Smooth muscle cell (in vitro differentiated cells): ENCODE data around the gene TBCD. TPM values are rescaled to one million over a fixed set of nuclear protein-coding genes. Genes with fewer than 3 reads are reported as not detected.

Source experiments
- DNase-seq: peaks from one replicate; lab custom pipeline; 2025; ENCODE audit not compliant: unreplicated experiment; lab: John Stamatoyannopoulos, UW
- H2AFZ ChIP-seq: fragments of 200-600 bp; sonication (generic); 2 replicates; pipeline ENCODE4 v1.6.0; 2016; ENCODE audit warnings: antibody characterized with exemption, low read depth, mild to moderate bottlenecking
- H3F3A ChIP-seq: fragments of 200-600 bp; sonication (generic); 2 replicates; pipeline ENCODE4 v1.6.0; 2017; ENCODE audit warnings: antibody characterized with exemption, low read depth
- H3K27ac ChIP-seq: fragments of 200-600 bp; sonication (generic); 2 replicates; pipeline ENCODE4 v1.5.1; 2016; ENCODE audit warnings: low read depth, mild to moderate bottlenecking
- H3K27me3 ChIP-seq: fragments of 200-600 bp; sonication (generic); 2 replicates; pipeline ENCODE4 v1.6.1; 2016; ENCODE audit warnings: low read depth, mild to moderate bottlenecking
- H3K36me3 ChIP-seq: fragments of 200-600 bp; sonication (generic); 2 replicates; pipeline ENCODE4 v1.5.1; 2016; ENCODE audit warnings: low read depth
- H3K4me1 ChIP-seq: fragments of 200-600 bp; sonication (generic); 2 replicates; pipeline ENCODE4 v1.5.1; 2016; ENCODE audit warnings: low read depth
- H3K4me2 ChIP-seq: fragments of 200-600 bp; sonication (generic); 2 replicates; pipeline ENCODE4 v1.6.0; 2016; ENCODE audit warnings: mild to moderate bottlenecking
- H3K4me3 ChIP-seq: fragments of 200-600 bp; sonication (generic); 2 replicates; pipeline ENCODE4 v1.5.1; 2016; ENCODE audit warnings: mild to moderate bottlenecking
- H3K79me2 ChIP-seq: fragments of 200-600 bp; sonication (generic); 2 replicates; pipeline ENCODE4 v1.6.0; 2016; ENCODE audit warnings: low read depth, mild to moderate bottlenecking
- H3K9ac ChIP-seq: fragments of 200-600 bp; sonication (generic); 2 replicates; pipeline ENCODE4 v1.6.0; 2016; ENCODE audit warnings: low read depth
- H3K9me3 ChIP-seq: fragments of 200-600 bp; sonication (generic); replicated peaks from 2 replicates; pipeline ENCODE4 v1.5.1; 2016; ENCODE audit warnings: low read depth
- H4K20me1 ChIP-seq: fragments of 200-600 bp; sonication (generic); 2 replicates; pipeline ENCODE4 v1.6.0; 2016; ENCODE audit warnings: low read depth
- WGBS: methylation state at CpG from one replicate; pipeline ENCODE4 v1.1.7; 2016; ENCODE audit warnings: low lambda C conversion rate; 5-methylcytosine and 5-hydroxymethylcytosine counted together
- polyA plus RNA-seq: library from polyadenylated mRNA; unstranded; fragments of >200 nt; fragmentation: Nextera tagmentation; extraction: Ambion mirVana; gene quantifications from 2 replicates; pipeline ENCODE4 v1.2.1, GENCODE V29; 2016
- total RNA-seq: library from RNA; depleted of rRNA; stranded (reverse); fragments of >200 nt; gene quantifications from 2 replicates; pipeline ENCODE4 v1.2.3, GENCODE V29; 2014
- TF ChIP-seq, protein P1 (sequence below): fragments of 200-600 bp; sonication (generic); IDR thresholded peaks from 2 replicates; pipeline ENCODE4 v1.5.1; 2017; ENCODE audit warnings: borderline replicate concordance, mild to moderate bottlenecking, antibody characterized with exemption; ENCODE audit not compliant: insufficient read depth, poor library complexity, severe bottlenecking

The TBCD gene
- total and polyA plus RNA-seq, 2 experiments from 2014 or later = 29.1 to 38.8 TPM

DNA sequence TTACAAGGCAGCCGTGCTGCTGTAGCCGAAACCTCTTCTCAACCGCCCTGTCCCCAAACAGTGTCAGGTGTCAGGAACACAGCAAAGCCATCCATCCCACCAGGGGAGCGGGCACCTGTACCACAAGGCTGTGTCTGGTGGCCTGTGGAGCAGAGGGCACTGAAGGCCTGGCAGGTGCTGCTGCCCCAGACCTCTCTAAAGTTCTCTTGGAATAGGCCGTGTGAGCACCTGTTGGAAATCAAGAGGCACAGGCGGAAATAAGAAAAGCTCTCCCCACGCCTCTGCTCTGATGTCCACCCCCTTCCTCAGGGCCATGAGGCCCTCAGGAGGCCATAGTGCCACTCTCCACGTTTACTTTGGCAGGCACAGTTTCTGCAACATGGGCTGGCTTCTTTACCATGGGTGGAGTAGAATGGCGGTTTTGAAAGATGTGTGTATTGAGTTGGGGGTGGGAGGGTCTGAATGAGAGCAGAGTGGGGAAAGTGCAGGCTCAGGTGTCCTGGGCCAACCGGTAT lies 187.8 kb downstream of the TBCD start:
- Histone ChIP-seq H4K20me1 (no peaks in the 10 kb centered on the region), H3K27me3 (no peaks in the 10 kb centered on the region), H3K4me2 (no peak overlapping the region), H3K9ac (no peak overlapping the region), H3F3A (no peaks in the 10 kb centered on the region), H3K36me3 (peaks cover 11% of the 10 kb centered on the region), H3K4me3 (no peak overlapping the region), H3K9me3 (peaks cover 10% of the 10 kb centered on the region), H2AFZ (no peak overlapping the region), H3K79me2 (no peaks in the 10 kb centered on the region), H3K4me1 (no peaks in the 10 kb centered on the region), H3K27ac (no peak overlapping the region)
- no peak for DNase-seq
- WGBS = 96% methylated on average over 10 of the region's 10 CpGs
- TF ChIP-seq, protein P1, sequence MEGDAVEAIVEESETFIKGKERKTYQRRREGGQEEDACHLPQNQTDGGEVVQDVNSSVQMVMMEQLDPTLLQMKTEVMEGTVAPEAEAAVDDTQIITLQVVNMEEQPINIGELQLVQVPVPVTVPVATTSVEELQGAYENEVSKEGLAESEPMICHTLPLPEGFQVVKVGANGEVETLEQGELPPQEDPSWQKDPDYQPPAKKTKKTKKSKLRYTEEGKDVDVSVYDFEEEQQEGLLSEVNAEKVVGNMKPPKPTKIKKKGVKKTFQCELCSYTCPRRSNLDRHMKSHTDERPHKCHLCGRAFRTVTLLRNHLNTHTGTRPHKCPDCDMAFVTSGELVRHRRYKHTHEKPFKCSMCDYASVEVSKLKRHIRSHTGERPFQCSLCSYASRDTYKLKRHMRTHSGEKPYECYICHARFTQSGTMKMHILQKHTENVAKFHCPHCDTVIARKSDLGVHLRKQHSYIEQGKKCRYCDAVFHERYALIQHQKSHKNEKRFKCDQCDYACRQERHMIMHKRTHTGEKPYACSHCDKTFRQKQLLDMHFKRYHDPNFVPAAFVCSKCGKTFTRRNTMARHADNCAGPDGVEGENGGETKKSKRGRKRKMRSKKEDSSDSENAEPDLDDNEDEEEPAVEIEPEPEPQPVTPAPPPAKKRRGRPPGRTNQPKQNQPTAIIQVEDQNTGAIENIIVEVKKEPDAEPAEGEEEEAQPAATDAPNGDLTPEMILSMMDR = no peak

DNA sequence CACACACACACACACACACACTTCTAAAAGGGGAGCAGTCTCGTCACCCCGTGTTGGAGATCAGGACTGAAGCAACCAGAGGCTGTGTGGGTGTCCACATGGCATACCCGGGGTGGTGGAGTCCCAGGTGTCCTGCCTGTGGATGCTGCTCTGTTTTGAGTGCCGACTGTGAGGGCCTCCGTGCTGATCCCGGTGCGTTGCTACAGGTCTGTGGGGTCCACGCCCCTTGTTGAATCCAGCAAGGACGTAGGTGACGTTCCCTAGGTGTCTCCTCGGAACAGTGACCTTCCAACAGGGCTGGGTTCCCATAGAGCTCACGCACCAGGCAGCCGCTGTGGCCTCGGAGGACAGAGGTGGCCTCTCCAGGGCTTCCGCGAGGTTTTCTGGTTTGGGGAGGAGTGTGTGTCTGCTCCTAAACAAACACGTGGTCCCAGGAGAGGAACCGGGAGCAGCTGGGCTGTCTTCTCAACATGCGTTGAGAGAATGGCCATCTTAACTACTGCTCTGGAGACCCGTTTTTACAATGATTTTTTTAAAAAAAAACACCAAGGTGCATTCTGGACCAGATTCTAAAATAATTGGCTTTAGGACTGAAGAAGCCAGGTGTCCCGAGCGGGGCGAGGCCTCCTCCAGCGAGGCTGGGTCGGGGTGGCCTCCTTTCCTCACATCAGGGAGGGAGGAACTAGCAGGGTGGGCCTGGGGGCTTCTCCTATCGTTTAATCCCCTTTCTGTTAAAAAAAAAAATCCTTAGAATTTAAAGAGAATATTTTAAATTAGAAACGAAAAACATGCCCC lies 188.6 kb downstream of the TBCD start:
- no peak for DNase-seq
- Histone ChIP-seq H2AFZ (no peak overlapping the region), H3K4me2 (no peak overlapping the region), H3K79me2 (no peaks in the 10 kb centered on the region), H3K36me3 (peaks cover 16% of the 10 kb centered on the region), H3K4me1 (no peaks in the 10 kb centered on the region), H3K4me3 (no peak overlapping the region), H3K9me3 (peaks cover 18% of the 10 kb centered on the region), H4K20me1 (no peaks in the 10 kb centered on the region), H3K9ac (no peak overlapping the region), H3F3A (no peaks in the 10 kb centered on the region), H3K27me3 (no peaks in the 10 kb centered on the region), H3K27ac (no peak overlapping the region)
- WGBS = 96% methylated on average over 27 of the region's 27 CpGs
- TF ChIP-seq, protein P1 = no peak

DNA sequence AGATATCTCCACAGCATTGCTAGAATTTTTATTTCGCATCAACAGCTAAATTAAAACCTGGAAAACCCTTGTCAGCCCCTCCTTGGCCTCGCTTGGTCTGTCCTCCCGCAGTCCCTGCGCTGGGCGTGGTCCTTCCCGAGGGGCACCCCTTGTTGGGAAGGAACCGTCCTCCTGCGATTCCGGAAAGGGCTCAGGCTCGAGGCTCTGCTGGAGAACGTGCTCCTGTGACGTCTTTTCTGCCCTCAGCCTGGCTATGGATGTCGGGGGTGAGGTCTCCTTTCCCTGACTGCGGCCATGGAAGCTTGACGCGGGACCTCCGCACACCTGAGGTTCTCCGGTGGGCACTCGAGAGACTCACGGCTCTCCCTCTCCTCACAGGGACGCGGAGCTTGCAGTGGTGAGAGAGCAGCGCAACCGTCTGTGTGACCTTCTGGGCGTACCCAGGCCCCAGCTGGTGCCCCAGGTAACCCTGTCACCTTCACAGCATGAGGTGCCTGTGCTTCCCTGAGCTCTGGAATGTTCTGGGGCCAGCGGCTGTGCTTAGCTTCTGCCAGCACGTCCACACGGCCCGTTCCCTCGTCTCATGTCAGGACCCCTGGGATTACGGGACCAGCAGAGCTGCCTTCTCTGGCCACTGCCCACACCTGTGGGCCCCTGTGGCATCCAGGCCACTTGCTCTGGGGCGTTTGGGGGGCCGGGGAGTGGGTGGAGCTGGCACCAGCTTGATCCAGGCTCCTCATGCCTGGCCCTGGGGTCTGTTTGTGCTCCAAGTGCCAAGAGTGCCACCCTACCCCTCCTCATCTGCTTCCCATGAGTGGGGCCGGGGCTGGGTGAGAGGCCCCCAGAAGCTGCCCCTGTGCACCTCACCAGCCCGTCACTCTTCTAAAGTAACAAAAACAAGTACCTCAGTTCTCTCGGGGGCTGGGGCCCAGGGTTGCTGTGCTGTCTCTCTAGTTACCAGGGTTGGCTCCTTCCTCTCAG lies 189.4 kb downstream of the TBCD start:
- H3K4me1 ChIP-seq = no peaks in the 10 kb centered on the region
- H3K36me3 ChIP-seq = peaks cover 16% of the 10 kb centered on the region
- no peak overlapping the region for H3K27ac ChIP-seq
- TF ChIP-seq, protein P1 = no peak
- no peak for DNase-seq
- H2AFZ ChIP-seq = no peak overlapping the region
- H3K4me2 ChIP-seq = no peak overlapping the region
- no peaks in the 10 kb centered on the region for H3K79me2 ChIP-seq
- no peak overlapping the region for H3K4me3 ChIP-seq
- H3K9ac ChIP-seq = no peak overlapping the region
- H3F3A ChIP-seq = no peaks in the 10 kb centered on the region
- peaks cover 25% of the 10 kb centered on the region for H3K9me3 ChIP-seq
- 96% methylated on average over 36 of the region's 36 CpGs for WGBS
- H4K20me1 ChIP-seq = no peaks in the 10 kb centered on the region
- no peaks in the 10 kb centered on the region for H3K27me3 ChIP-seq
